ENCODE results near the gene ZNF579.

ZNF579 gene

GRCh38 chr19:55539090-55539984, 41.3 kb downstream of the ZNF579 start:
- no peak for ATAC-seq
- no peak for TF ChIP-seq SNAI2 (CRISPR knock-in tag; IDR thresholded peaks at IDR 0.05)
- TF ChIP-seq OSR1 (CRISPR knock-in tag; IDR thresholded peaks at IDR 0.05): no peak
- no peak for TF ChIP-seq ZFP3 (CRISPR knock-in tag; IDR thresholded peaks at IDR 0.05)
- TF ChIP-seq TOX (CRISPR knock-in tag; IDR thresholded peaks at IDR 0.05; ENCODE audit: borderline replicate concordance): no peak
- no peak for TF ChIP-seq TCF4 (CRISPR knock-in tag; IDR thresholded peaks at IDR 0.05; ENCODE audit: borderline replicate concordance)
- TF ChIP-seq GLIS3 (CRISPR knock-in tag; IDR thresholded peaks at IDR 0.05): no peak
- no peak for TF ChIP-seq CREB5 (CRISPR knock-in tag; IDR thresholded peaks at IDR 0.05; ENCODE audit: low read depth)
- no peak for TF ChIP-seq ZC3H10 (CRISPR knock-in tag; IDR thresholded peaks at IDR 0.05)
- no peak for TF ChIP-seq ESRRG (CRISPR knock-in tag; IDR thresholded peaks at IDR 0.05)
- no peak for TF ChIP-seq ZNF8 (CRISPR knock-in tag; IDR thresholded peaks at IDR 0.05)
- TF ChIP-seq TSHZ2 (CRISPR knock-in tag; IDR thresholded peaks at IDR 0.05): no peak
- TF ChIP-seq CSDC2 (CRISPR knock-in tag; IDR thresholded peaks at IDR 0.05): no peak
- no peak for TF ChIP-seq RARB (CRISPR knock-in tag; IDR thresholded peaks at IDR 0.05)

- no peak for ATAC-seq
- TF ChIP-seq ZC3H10 (CRISPR knock-in tag; IDR thresholded peaks at IDR 0.05): no peak
- no peak for TF ChIP-seq ZNF70 (CRISPR knock-in tag; IDR thresholded peaks at IDR 0.05)
- TF ChIP-seq PATZ1 (CRISPR knock-in tag; IDR thresholded peaks at IDR 0.05; ENCODE audit: borderline replicate concordance): no peak
- no peak for TF ChIP-seq ZNF565 (CRISPR knock-in tag; conservative IDR thresholded peaks at IDR 0.05; ENCODE audit: low read depth)
- TF ChIP-seq SNAI2 (CRISPR knock-in tag; IDR thresholded peaks at IDR 0.05): no peak
- TF ChIP-seq RARB (CRISPR knock-in tag; IDR thresholded peaks at IDR 0.05): no peak
- TF ChIP-seq PPARA (CRISPR knock-in tag; IDR thresholded peaks at IDR 0.05; ENCODE audit: borderline replicate concordance): no peak
- TF ChIP-seq ZFP30 (CRISPR knock-in tag; IDR thresholded peaks at IDR 0.05): no peak
- no peak for TF ChIP-seq ISL1 (CRISPR knock-in tag; IDR thresholded peaks at IDR 0.05)
- no peak for TF ChIP-seq OSR1 (CRISPR knock-in tag; IDR thresholded peaks at IDR 0.05)
- no peak for TF ChIP-seq CSDC2 (CRISPR knock-in tag; IDR thresholded peaks at IDR 0.05)
- no peak for TF ChIP-seq POU6F1 (CRISPR knock-in tag; IDR thresholded peaks at IDR 0.05; ENCODE audit: borderline replicate concordance, low read depth)
- no peak for TF ChIP-seq CSRNP3 (CRISPR knock-in tag; IDR thresholded peaks at IDR 0.05)
- TF ChIP-seq ZFP3 (CRISPR knock-in tag; IDR thresholded peaks at IDR 0.05): no peak
- TF ChIP-seq BACH2 (CRISPR knock-in tag; IDR thresholded peaks at IDR 0.05; ENCODE audit: borderline replicate concordance): no peak
Observed at GRCh38 chr19:55538132-55538531, 42.5 kb downstream of the ZNF579 start.

All from SK-N-SH treated with all-trans-retinoic acid at 6 μM for 48 hours (cell line).